Panc1 (cell line): ENCODE measurements around the gene MT1E. TPM values are rescaled to one million over a fixed set of nuclear protein-coding genes. Genes with fewer than 3 reads are reported as not detected.

Experiments used
- ATAC-seq: fragments of 200-7000 bp; cut with Tn5 transposase; 2 replicates; pipeline ENCODE4 v1.9.1; 2020; ENCODE audit warnings: mild to moderate bottlenecking, moderate library complexity
- BruUV-seq: library from RNA; stranded (reverse); fragments of 400-500 nt; replicated peaks from 2 replicates; lab custom pipeline; 2021; lab: Mats Ljungman, UMichigan
- CTCF ChIA-PET: fragments of 300-600 bp; sonication (Branson Sonifier 250); formaldehyde crosslinking; loops from one replicate; lab custom pipeline; 2022; ENCODE audit warnings: antibody characterized with exemption; lab: Charles Lee
- POLR2A ChIA-PET: fragments of 300-600 bp; sonication (Branson Sonifier 250); formaldehyde crosslinking; loops from one replicate; lab custom pipeline; 2022; ENCODE audit warnings: antibody characterized with exemption; lab: Charles Lee
- DNase-seq: peaks from one replicate; pipeline ENCODE4 v3.0.0-alpha.2; 2010; ENCODE audit warnings: low read depth, low spot score
- H3K27ac ChIP-seq: 2 replicates; pipeline ENCODE4 v1.5.1; 2011; ENCODE audit warnings: mild to moderate bottlenecking, low read length, inconsistent platforms
- H3K27me3 ChIP-seq: fragments of 200-500 bp; sonication (Bioruptor generic); 2 replicates; pipeline ENCODE4 v1.6.0; 2014; ENCODE audit warnings: low read length, inconsistent platforms; ENCODE audit not compliant: control insufficient read depth, insufficient read depth
- H3K36me3 ChIP-seq: fragments of 200-500 bp; sonication (Bioruptor generic); 2 replicates; pipeline ENCODE4 v1.5.1; 2014; ENCODE audit warnings: inconsistent platforms, mild to moderate bottlenecking, low read length, moderate library complexity; ENCODE audit not compliant: control insufficient read depth, insufficient read depth
- H3K4me1 ChIP-seq: 2 replicates; pipeline ENCODE4 v1.5.1; 2011; ENCODE audit warnings: inconsistent platforms, mild to moderate bottlenecking, low read length, moderate library complexity; ENCODE audit not compliant: control insufficient read depth, insufficient read depth
- H3K4me3 ChIP-seq, 2 experiments: 2 replicates each; pipeline ENCODE4 v1.5.1; 2011 to 2012; ENCODE audit warnings: low read depth in 2 of 2, low read length in 2 of 2, mild to moderate bottlenecking in 2 of 2, inconsistent platforms in 1 of 2, moderate library complexity in 1 of 2
- H3K9me3 ChIP-seq: fragments of 200-500 bp; sonication (Bioruptor generic); 2 replicates; pipeline ENCODE4 v1.5.1; 2014; ENCODE audit warnings: low read depth, mild to moderate bottlenecking, inconsistent platforms, low read length, moderate library complexity; ENCODE audit not compliant: control insufficient read depth, insufficient read depth
- POLR2AphosphoS5 ChIP-seq: IDR thresholded peaks from 2 replicates; pipeline ENCODE4 v1.6.1; 2012; ENCODE audit warnings: mild to moderate bottlenecking, low read depth, low read length, moderate library complexity
- SIN3A ChIP-seq: IDR thresholded peaks from 2 replicates; pipeline ENCODE4 v1.6.1; 2012; ENCODE audit warnings: low read depth, mild to moderate bottlenecking, low read length, moderate library complexity, borderline replicate concordance; ENCODE audit not compliant: insufficient read depth
- TCF7L2 ChIP-seq: IDR thresholded peaks from 2 replicates; pipeline ENCODE4 v1.6.1; 2011; ENCODE audit warnings: mild to moderate bottlenecking, low read depth, low read length, inconsistent platforms
- in situ Hi-C: cut with HindIII; loops from 2 replicates; pipeline ENCODE4 v1.10.0; 2016; ENCODE audit warnings: low sequenced_read_pairs, low pct_unique_long_range_greater_than_20kb
- intact Hi-C: fragments of 100-400 bp; cut with micrococcal nuclease; formaldehyde crosslinking; loops from one replicate; pipeline ENCODE4 v1.10.0; 2022; ENCODE audit not compliant: unreplicated experiment
- total RNA-seq: library from RNA; stranded (reverse); gene quantifications from one replicate; pipeline ENCODE4 v1.2.1, GENCODE V29; 2021; ENCODE audit not compliant: unreplicated experiment
- TF ChIP-seq, protein P1 (sequence below), 2 experiments: IDR thresholded peaks; 2 replicates each; pipeline ENCODE4 v1.6.1; 2011 to 2012; ENCODE audit warnings: low read depth in 2 of 2, control low read depth in 1 of 2, low read length in 1 of 2, mild to moderate bottlenecking in 1 of 2, moderate library complexity in 1 of 2; ENCODE audit not compliant: insufficient read depth in 1 of 2
- TF ChIP-seq, protein P2 (sequence below): fragments of 450-650 bp; IDR thresholded peaks from 2 replicates; pipeline ENCODE4 v1.5.1; 2017; ENCODE audit warnings: mild to moderate bottlenecking

The MT1E gene
- total RNA-seq, 1 experiment from 2014 or later, result 170 TPM

DNA sequence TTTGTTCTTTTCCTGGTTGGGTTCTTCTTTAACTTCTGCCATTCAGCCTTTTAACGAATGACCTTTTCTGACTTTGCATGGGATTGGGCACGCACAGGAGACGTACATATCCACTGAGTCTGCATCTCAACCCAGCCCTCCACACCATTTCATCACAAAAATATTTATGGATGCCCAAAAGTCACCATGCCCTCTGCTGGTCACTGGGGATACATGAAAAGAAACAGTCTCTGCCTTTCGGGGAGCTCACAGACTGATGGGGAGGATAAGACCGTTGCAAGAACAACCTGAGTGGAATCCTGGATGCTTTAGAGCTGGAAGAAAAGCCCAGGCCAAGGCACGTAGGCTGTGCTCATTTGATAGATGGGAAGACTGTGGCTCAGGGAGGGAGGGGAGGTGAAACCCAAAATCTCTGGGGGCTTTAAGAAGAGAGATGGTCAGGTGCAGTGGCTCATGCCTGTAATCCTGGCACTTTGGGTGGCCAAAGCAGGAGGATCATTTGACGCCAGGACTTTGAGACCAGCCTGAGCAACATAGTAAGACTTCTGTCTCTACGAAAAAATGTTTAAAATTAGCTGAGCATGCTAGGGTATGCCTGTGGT is 25.1 kb upstream of the MT1E start:
- peak; percentile 82 for ATAC-seq
- Histone ChIP-seq H3K9me3 (no peaks in the 10 kb centered on the region), H3K36me3 (no peaks in the 10 kb centered on the region), H3K27ac (no peak overlapping the region), H3K27me3 (no peaks in the 10 kb centered on the region), H3K4me3 (no peak overlapping the region; a peak in 1 of 4 replicates), H3K4me1 (peaks cover 8% of the 10 kb centered on the region)
- DNase-seq, result no peak
- TF ChIP-seq, protein P1, sequence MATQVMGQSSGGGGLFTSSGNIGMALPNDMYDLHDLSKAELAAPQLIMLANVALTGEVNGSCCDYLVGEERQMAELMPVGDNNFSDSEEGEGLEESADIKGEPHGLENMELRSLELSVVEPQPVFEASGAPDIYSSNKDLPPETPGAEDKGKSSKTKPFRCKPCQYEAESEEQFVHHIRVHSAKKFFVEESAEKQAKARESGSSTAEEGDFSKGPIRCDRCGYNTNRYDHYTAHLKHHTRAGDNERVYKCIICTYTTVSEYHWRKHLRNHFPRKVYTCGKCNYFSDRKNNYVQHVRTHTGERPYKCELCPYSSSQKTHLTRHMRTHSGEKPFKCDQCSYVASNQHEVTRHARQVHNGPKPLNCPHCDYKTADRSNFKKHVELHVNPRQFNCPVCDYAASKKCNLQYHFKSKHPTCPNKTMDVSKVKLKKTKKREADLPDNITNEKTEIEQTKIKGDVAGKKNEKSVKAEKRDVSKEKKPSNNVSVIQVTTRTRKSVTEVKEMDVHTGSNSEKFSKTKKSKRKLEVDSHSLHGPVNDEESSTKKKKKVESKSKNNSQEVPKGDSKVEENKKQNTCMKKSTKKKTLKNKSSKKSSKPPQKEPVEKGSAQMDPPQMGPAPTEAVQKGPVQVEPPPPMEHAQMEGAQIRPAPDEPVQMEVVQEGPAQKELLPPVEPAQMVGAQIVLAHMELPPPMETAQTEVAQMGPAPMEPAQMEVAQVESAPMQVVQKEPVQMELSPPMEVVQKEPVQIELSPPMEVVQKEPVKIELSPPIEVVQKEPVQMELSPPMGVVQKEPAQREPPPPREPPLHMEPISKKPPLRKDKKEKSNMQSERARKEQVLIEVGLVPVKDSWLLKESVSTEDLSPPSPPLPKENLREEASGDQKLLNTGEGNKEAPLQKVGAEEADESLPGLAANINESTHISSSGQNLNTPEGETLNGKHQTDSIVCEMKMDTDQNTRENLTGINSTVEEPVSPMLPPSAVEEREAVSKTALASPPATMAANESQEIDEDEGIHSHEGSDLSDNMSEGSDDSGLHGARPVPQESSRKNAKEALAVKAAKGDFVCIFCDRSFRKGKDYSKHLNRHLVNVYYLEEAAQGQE (IDR thresholded peaks at IDR 0.05; ENCODE audit: insufficient read depth in 1 of 2, low read depth in 2 of 2, low read length in 1 of 2), result no peak
- TF ChIP-seq, protein P2, sequence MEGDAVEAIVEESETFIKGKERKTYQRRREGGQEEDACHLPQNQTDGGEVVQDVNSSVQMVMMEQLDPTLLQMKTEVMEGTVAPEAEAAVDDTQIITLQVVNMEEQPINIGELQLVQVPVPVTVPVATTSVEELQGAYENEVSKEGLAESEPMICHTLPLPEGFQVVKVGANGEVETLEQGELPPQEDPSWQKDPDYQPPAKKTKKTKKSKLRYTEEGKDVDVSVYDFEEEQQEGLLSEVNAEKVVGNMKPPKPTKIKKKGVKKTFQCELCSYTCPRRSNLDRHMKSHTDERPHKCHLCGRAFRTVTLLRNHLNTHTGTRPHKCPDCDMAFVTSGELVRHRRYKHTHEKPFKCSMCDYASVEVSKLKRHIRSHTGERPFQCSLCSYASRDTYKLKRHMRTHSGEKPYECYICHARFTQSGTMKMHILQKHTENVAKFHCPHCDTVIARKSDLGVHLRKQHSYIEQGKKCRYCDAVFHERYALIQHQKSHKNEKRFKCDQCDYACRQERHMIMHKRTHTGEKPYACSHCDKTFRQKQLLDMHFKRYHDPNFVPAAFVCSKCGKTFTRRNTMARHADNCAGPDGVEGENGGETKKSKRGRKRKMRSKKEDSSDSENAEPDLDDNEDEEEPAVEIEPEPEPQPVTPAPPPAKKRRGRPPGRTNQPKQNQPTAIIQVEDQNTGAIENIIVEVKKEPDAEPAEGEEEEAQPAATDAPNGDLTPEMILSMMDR, result peak; percentile 79
- in situ Hi-C loops, result no loop called here
- CTCF ChIA-PET, result interaction anchor here (0.6 to 1.1 kb wide), 5 partner anchors 14 to 114 kb away, joined by 3 to 12 read pairs (median 6); no protein-coding TSS in a partner anchor
- BruUV-seq, result no TSS peak
- POLR2A ChIA-PET, result no interaction called here
- intact Hi-C loops, result loop anchor here (2.0 kb wide), 1 partner anchor 86 kb away; no protein-coding TSS in a partner anchor

DNA sequence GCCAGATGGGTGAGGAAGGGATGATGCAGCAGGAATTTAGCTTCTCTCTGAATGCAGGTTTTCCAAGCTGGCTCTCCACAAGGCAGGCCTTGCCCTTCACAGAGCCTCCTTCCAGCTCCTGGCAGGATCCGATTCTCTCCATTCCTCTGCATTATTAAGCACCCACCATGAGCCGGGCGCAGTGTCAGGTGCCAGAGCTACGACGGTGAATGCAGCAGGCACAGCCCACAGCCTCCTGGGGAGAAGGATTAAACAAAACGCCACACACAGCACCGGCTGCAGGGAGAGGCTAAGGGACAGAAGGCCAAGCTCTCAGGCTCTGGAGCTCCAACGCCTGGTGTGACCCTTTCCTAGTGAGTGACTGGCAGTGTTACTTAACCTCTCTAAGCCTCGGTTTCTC is 24.3 kb upstream of the MT1E start:
- Histone ChIP-seq H3K4me1 (peaks cover 16% of the 10 kb centered on the region), H3K9me3 (no peaks in the 10 kb centered on the region), H3K36me3 (no peaks in the 10 kb centered on the region), H3K4me3 (no peak overlapping the region), H3K27ac (no peak overlapping the region), H3K27me3 (no peaks in the 10 kb centered on the region)
- intact Hi-C loops (loop anchor here (2.0 kb wide), 1 partner anchor 87 kb away; no protein-coding TSS in a partner anchor), in situ Hi-C loops (no loop called here)
- no TSS peak for BruUV-seq
- DNase-seq (no peak), ATAC-seq (peak; percentile 36; the same call in 1 of the 2 replicates)
- TF ChIP-seq POLR2AphosphoS5 (no peak), SIN3A (no peak), TCF7L2 (no peak)
- TF ChIP-seq, protein P1 (IDR thresholded peaks at IDR 0.05; ENCODE audit: insufficient read depth in 1 of 2, low read depth in 2 of 2, low read length in 1 of 2), result no peak
- TF ChIP-seq, protein P2, result no peak
- ChIA-PET CTCF (interaction anchor here (0.6 to 1.1 kb wide), 4 partner anchors 24 to 87 kb away, joined by 3 to 8 read pairs (median 6); partner anchors contain the start of gene MT1E), POLR2A (interaction anchor here (0.6 kb wide), 1 partner anchor 72 kb away, joined by 3 read pairs; no protein-coding TSS in a partner anchor)
